ENCODE data around the gene SPAG16.

DNA sequence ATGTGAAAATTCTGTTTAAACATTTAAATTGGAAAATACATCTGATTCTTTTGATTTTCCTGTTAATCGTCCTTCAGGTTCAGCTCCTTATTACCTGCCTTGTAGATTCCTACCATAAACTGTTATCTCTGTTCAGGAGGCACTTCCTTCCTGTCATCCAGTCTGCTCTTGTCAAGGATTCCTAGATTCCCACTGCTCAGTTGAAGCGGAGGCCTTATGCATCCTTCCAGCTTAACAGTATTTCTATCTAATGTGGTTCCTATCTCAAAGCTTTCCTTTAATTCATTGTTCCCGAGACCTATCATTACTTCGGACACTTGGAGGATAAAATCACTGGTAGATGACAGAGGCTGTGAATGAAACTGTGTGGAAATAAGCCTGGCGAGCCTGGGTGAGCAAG lies 12.0 kb downstream of the SPAG16 start:
- TF ChIP-seq, protein P1, sequence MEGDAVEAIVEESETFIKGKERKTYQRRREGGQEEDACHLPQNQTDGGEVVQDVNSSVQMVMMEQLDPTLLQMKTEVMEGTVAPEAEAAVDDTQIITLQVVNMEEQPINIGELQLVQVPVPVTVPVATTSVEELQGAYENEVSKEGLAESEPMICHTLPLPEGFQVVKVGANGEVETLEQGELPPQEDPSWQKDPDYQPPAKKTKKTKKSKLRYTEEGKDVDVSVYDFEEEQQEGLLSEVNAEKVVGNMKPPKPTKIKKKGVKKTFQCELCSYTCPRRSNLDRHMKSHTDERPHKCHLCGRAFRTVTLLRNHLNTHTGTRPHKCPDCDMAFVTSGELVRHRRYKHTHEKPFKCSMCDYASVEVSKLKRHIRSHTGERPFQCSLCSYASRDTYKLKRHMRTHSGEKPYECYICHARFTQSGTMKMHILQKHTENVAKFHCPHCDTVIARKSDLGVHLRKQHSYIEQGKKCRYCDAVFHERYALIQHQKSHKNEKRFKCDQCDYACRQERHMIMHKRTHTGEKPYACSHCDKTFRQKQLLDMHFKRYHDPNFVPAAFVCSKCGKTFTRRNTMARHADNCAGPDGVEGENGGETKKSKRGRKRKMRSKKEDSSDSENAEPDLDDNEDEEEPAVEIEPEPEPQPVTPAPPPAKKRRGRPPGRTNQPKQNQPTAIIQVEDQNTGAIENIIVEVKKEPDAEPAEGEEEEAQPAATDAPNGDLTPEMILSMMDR (IDR thresholded peaks at IDR 0.05) = no peak
- TF ChIP-seq ZFX (IDR thresholded peaks at IDR 0.05; ENCODE audit: borderline replicate concordance) = no peak

Measured in 22Rv1 (cell line).